K562 (cell line): ENCODE measurements around the gene FEN1. TPM values are rescaled to one million over a fixed set of nuclear protein-coding genes. Genes with fewer than 3 reads are reported as not detected.

ENCODE experiments used
- ATF7 ChIP-seq: fragments of 450-650 bp; IDR thresholded peaks from 2 replicates; pipeline ENCODE4 v1.7.1; 2014; ENCODE audit warnings: mild to moderate bottlenecking, moderate library complexity
- BACH1 ChIP-seq: fragments of 200-800 bp; sonication (Bioruptor generic); IDR thresholded peaks from 2 replicates; pipeline ENCODE4 v1.6.1; 2016; ENCODE audit warnings: missing genetic modification characterization, missing compliant biosample characterization
- CC2D1A ChIP-seq: fragments of 450-650 bp; IDR thresholded peaks from 2 replicates; pipeline ENCODE4 v1.6.1; 2017; ENCODE audit warnings: mild to moderate bottlenecking
- DPF2 ChIP-seq: fragments of 450-650 bp; IDR thresholded peaks from 2 replicates; pipeline ENCODE4 v1.6.1; 2016
- ESRRA ChIP-seq: fragments of 450-650 bp; IDR thresholded peaks from 2 replicates; pipeline ENCODE4 v1.6.1; 2014; ENCODE audit warnings: low read depth, mild to moderate bottlenecking, moderate library complexity, borderline replicate concordance
- HDGF ChIP-seq: fragments of 450-650 bp; IDR thresholded peaks from 2 replicates; pipeline ENCODE4 v1.6.1; 2016
- KDM4B ChIP-seq, 2 experiments: fragments of 450-650 bp in 1 of 2; sonication (generic) in 1 of 2; IDR thresholded peaks; 2 replicates each; pipeline ENCODE4 v1.6.1; 2016 to 2017; ENCODE audit warnings: borderline replicate concordance in 2 of 2, antibody characterized with exemption in 1 of 2, low read depth in 1 of 2, mild to moderate bottlenecking in 1 of 2
- MAZ ChIP-seq, 2 experiments: fragments of 450-650 bp in 1 of 2; sonication (generic) in 1 of 2; formaldehyde crosslinking; IDR thresholded peaks in 1 of 2; conservative IDR thresholded peaks in 1 of 2; 2 replicates each; pipeline versions ENCODE4 v1.4.0 to v1.5.0; 2020; ENCODE audit warnings: mild to moderate bottlenecking in 1 of 2, missing genetic modification reagents in 1 of 2
- MEIS2 ChIP-seq: fragments of 450-650 bp; IDR thresholded peaks from 2 replicates; pipeline ENCODE4 v1.6.1; 2014; ENCODE audit warnings: mild to moderate bottlenecking; ENCODE audit not compliant: partially characterized antibody
- NELFE ChIP-seq: IDR thresholded peaks from 2 replicates; pipeline ENCODE4 v1.6.1; 2011; ENCODE audit warnings: mild to moderate bottlenecking; ENCODE audit not compliant: insufficient read depth, insufficient read length
- NFE2 ChIP-seq: IDR thresholded peaks from 2 replicates; pipeline ENCODE4 v1.6.1; 2014; ENCODE audit warnings: antibody characterized with exemption, low read depth
- NFIC ChIP-seq: fragments of 450-650 bp; IDR thresholded peaks from 2 replicates; pipeline ENCODE4 v1.6.1; 2017; ENCODE audit warnings: mild to moderate bottlenecking, inconsistent platforms
- NONO ChIP-seq, 2 experiments: fragments of 200-400 bp in 1 of 2; fragments of 450-650 bp in 1 of 2; formaldehyde crosslinking in 1 of 2; IDR thresholded peaks; 2 replicates each; pipeline ENCODE4 v1.6.1; 2017; ENCODE audit warnings: low read depth in 2 of 2, mild to moderate bottlenecking in 2 of 2, moderate library complexity in 2 of 2, low read length in 1 of 2
- NUFIP1 ChIP-seq: fragments of 450-650 bp; IDR thresholded peaks from 2 replicates; pipeline ENCODE4 v1.6.1; 2018; ENCODE audit not compliant: partially characterized antibody
- PHF20 ChIP-seq: fragments of 450-650 bp; IDR thresholded peaks from 2 replicates; pipeline ENCODE4 v1.6.1; 2018; ENCODE audit not compliant: partially characterized antibody
- POLR2AphosphoS5 ChIP-seq: IDR thresholded peaks from 2 replicates; pipeline ENCODE4 v1.6.1; 2011; ENCODE audit warnings: mild to moderate bottlenecking, low read depth, low read length, moderate library complexity; ENCODE audit not compliant: control insufficient read depth, insufficient read depth
- RAD21 ChIP-seq, 2 experiments: fragments of 250-450 bp in 1 of 2; fragments of 450-650 bp in 1 of 2; sonication (Bioruptor Pico) in 1 of 2; formaldehyde crosslinking in 1 of 2; IDR thresholded peaks in 1 of 2; conservative IDR thresholded peaks in 1 of 2; 2 replicates each; pipeline versions ENCODE4 v1.4.0 to v1.8.0; 2020 to 2022; ENCODE audit warnings: mild to moderate bottlenecking in 2 of 2, moderate library complexity in 1 of 2
- SOX6 ChIP-seq: fragments of 450-650 bp; IDR thresholded peaks from 2 replicates; pipeline ENCODE4 v1.6.1; 2014; ENCODE audit warnings: mild to moderate bottlenecking
- YBX1 ChIP-seq: fragments of 450-650 bp; IDR thresholded peaks from 2 replicates; pipeline ENCODE4 v1.7.1; 2016; ENCODE audit warnings: mild to moderate bottlenecking
- ZNF695 ChIP-seq: fragments of 450-650 bp; formaldehyde crosslinking; IDR thresholded peaks from 2 replicates; pipeline ENCODE4 v1.4.0; 2020; ENCODE audit warnings: mild to moderate bottlenecking, moderate library complexity
- ZNF780A ChIP-seq: fragments of 250-450 bp; sonication (Bioruptor Pico); IDR thresholded peaks from 2 replicates; pipeline ENCODE4 v1.5.0; 2021; ENCODE audit warnings: mild to moderate bottlenecking
- polyA plus RNA-seq, 8 experiments: library from polyadenylated mRNA; depleted of rRNA in 4 of 8; stranded (reverse) in 5 of 8; unstranded in 3 of 8; fragments of >200 nt; fragmentation: Nextera tagmentation in 2 of 8; fragmentation: Illumina TruSeq in 1 of 8; extraction: Ambion mirVana in 2 of 8; extraction: Trizol in 1 of 8; gene quantifications; 2 replicates each; pipeline versions ENCODE4 v1.2.1 to v1.2.3, GENCODE V29; 2011 to 2014; ENCODE audit warnings: inconsistent platforms in 1 of 8, missing spikeins in 1 of 8
- total RNA-seq, 7 experiments: library from RNA; depleted of rRNA in 6 of 7; stranded (reverse); fragments of >200 nt in 6 of 7; fragmentation: Illumina TruSeq in 2 of 7; extraction: Trizol in 2 of 7; gene quantifications; 2 replicates each; pipeline versions ENCODE4 v1.2.1 to v1.2.3, GENCODE V29; 2011 to 2021; ENCODE audit warnings: low replicate concordance in 1 of 7
- TF ChIP-seq, protein P1 (sequence below): fragments of 200-800 bp; sonication (Bioruptor generic); IDR thresholded peaks from 2 replicates; pipeline ENCODE4 v1.6.1; 2016; ENCODE audit warnings: missing genetic modification characterization, missing compliant biosample characterization
- TF ChIP-seq, protein P2 (sequence below): sonication (generic); formaldehyde crosslinking; IDR thresholded peaks from 2 replicates; pipeline ENCODE4 v1.8.0; 2022; ENCODE audit warnings: mild to moderate bottlenecking, missing genetic modification reagents, borderline replicate concordance

FEN1 gene
- total and polyA plus RNA-seq, 9 of the 15 experiments (the other 6 are each of a cell fraction or from before 2014, with no cell fraction given), result 58.1 to 156 (median 137) TPM

DNA sequence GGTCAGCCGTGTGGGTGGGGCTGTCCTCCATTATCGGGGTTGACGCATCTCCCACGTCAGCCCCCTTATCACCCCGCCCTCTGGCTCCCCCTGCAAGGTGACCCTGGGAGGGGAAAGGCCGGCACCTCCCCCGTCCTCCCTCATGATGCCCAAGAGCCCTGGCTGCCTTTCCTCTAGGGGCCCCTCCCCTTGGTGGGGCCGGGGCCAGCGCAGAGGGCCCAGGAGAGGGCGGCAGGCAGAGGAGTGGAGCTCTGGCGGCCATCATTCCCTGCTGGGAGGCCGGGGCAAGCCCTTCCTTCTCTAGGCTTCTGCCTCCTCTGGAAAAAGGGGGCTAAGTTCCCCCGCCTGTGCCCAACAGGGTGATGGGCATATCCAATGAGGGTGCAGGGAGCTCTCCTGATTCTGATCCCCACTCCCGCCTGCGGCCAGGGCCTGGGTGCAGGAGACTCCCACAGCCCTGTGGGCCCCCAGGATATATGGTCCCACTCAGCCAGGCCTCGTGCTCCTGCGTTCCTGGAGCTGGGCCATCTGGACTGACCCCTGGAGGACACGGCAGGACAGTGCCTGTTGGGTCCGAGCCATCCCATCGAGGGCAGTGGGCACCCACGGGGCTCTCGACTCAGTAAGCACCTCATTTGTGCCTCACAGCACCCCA lies 28.0 kb upstream of the FEN1 start (continued):
- TF ChIP-seq PHF20 (no peak), ZNF780A (CRISPR knock-in tag) (no peak), BACH1 (no peak), YBX1 (no peak), ZNF695 (CRISPR knock-in tag) (no peak), ATF7 (peak; percentile 40; the same call in 1 of the 2 replicates), NFE2 (no peak), KDM4B (IDR thresholded peaks at IDR 0.05; ENCODE audit: borderline replicate concordance in 2 of 2, low read depth in 1 of 2) (0 out of 4 replicates have a peak, but pooled peaks of 1 of the 2 experiments have one; percentile 43), SOX6 (no peak), NUFIP1 (no peak), CC2D1A (no peak), NONO (IDR thresholded peaks at IDR 0.05; ENCODE audit: low read depth in 2 of 2, low read length in 1 of 2) (0 out of 4 replicates have a peak, but pooled peaks of 1 of the 2 experiments have one; percentile 17), ESRRA (peak; percentile 97), POLR2AphosphoS5 (no peak), RAD21 (CRISPR knock-in tag; conservative IDR thresholded peaks at IDR 0.05 in 1 of 2, IDR thresholded peaks at IDR 0.05 in 1 of 2) (no peak), MAZ (CRISPR knock-in tag; conservative IDR thresholded peaks at IDR 0.05 in 1 of 2, IDR thresholded peaks at IDR 0.05 in 1 of 2) (peak; percentile 50 to 68; a peak in 3 of 4 replicates), DPF2 (no peak), NELFE (no peak), HDGF (no peak), NFIC (peak; percentile 39; the same call in 1 of the 2 replicates), MEIS2 (no peak)
- TF ChIP-seq, protein P1, sequence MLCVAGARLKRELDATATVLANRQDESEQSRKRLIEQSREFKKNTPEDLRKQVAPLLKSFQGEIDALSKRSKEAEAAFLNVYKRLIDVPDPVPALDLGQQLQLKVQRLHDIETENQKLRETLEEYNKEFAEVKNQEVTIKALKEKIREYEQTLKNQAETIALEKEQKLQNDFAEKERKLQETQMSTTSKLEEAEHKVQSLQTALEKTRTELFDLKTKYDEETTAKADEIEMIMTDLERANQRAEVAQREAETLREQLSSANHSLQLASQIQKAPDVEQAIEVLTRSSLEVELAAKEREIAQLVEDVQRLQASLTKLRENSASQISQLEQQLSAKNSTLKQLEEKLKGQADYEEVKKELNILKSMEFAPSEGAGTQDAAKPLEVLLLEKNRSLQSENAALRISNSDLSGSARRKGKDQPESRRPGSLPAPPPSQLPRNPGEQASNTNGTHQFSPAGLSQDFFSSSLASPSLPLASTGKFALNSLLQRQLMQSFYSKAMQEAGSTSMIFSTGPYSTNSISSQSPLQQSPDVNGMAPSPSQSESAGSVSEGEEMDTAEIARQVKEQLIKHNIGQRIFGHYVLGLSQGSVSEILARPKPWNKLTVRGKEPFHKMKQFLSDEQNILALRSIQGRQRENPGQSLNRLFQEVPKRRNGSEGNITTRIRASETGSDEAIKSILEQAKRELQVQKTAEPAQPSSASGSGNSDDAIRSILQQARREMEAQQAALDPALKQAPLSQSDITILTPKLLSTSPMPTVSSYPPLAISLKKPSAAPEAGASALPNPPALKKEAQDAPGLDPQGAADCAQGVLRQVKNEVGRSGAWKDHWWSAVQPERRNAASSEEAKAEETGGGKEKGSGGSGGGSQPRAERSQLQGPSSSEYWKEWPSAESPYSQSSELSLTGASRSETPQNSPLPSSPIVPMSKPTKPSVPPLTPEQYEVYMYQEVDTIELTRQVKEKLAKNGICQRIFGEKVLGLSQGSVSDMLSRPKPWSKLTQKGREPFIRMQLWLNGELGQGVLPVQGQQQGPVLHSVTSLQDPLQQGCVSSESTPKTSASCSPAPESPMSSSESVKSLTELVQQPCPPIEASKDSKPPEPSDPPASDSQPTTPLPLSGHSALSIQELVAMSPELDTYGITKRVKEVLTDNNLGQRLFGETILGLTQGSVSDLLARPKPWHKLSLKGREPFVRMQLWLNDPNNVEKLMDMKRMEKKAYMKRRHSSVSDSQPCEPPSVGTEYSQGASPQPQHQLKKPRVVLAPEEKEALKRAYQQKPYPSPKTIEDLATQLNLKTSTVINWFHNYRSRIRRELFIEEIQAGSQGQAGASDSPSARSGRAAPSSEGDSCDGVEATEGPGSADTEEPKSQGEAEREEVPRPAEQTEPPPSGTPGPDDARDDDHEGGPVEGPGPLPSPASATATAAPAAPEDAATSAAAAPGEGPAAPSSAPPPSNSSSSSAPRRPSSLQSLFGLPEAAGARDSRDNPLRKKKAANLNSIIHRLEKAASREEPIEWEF (CRISPR knock-in tag), result no peak
- TF ChIP-seq, protein P2, sequence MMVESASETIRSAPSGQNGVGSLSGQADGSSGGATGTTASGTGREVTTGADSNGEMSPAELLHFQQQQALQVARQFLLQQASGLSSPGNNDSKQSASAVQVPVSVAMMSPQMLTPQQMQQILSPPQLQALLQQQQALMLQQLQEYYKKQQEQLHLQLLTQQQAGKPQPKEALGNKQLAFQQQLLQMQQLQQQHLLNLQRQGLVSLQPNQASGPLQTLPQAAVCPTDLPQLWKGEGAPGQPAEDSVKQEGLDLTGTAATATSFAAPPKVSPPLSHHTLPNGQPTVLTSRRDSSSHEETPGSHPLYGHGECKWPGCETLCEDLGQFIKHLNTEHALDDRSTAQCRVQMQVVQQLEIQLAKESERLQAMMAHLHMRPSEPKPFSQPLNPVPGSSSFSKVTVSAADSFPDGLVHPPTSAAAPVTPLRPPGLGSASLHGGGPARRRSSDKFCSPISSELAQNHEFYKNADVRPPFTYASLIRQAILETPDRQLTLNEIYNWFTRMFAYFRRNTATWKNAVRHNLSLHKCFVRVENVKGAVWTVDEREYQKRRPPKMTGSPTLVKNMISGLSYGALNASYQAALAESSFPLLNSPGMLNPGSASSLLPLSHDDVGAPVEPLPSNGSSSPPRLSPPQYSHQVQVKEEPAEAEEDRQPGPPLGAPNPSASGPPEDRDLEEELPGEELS, result no peak
